Measurements from ENCODE around the gene STMND1.

GRCh38 chr6:17130786-17131185, 28.9 kb downstream of the STMND1 start:
- TF ChIP-seq CTCF (IDR thresholded peaks at IDR 0.05), result no peak
- no peak for TF ChIP-seq EZH2 (IDR thresholded peaks at IDR 0.05; ENCODE audit: borderline replicate concordance, insufficient read depth, low read depth, low read length, poor library complexity, severe bottlenecking)

All from B cell (primary cell).